Heart right ventricle (tissue), 16 donors: ENCODE data around the gene AHNAK2. TPM values are rescaled to one million over a fixed set of nuclear protein-coding genes. Genes with fewer than 3 reads are reported as not detected.

Experiments used
- ATAC-seq, 8 donors: fragments of 200-7000 bp; cut with Tn5 transposase; one replicate each; pipeline ENCODE4 v1.9.1; 2020; ENCODE audit warnings: mild to moderate bottlenecking in 8 of 8, moderate library complexity in 8 of 8, moderate number of reproducible peaks in 1 of 8
- DNase-seq, 2 donors: peaks; one replicate each; pipeline ENCODE4 v3.0.0-alpha.2; 2020
- H3K27ac ChIP-seq, 10 donors: fragments of 200-600 bp; sonication (generic) in 2 of 10; one replicate each; pipeline versions ENCODE4 v1.5.0 to v1.8.0; 2020 to 2022; ENCODE audit warnings: mild to moderate bottlenecking in 3 of 10
- H3K27me3 ChIP-seq, 7 donors: fragments of 200-600 bp; one replicate each; pipeline ENCODE4 v1.8.0; 2021 to 2022; ENCODE audit warnings: mild to moderate bottlenecking in 2 of 7
- H3K36me3 ChIP-seq, 9 donors: fragments of 200-600 bp; sonication (generic) in 1 of 9; one replicate each; pipeline versions ENCODE4 v1.5.0 to v1.8.0; 2020 to 2022; ENCODE audit warnings: mild to moderate bottlenecking in 2 of 9
- H3K4me1 ChIP-seq, 9 donors: fragments of 200-600 bp; sonication (generic) in 1 of 9; one replicate each; pipeline versions ENCODE4 v1.5.0 to v1.8.0; 2020 to 2022; ENCODE audit warnings: mild to moderate bottlenecking in 4 of 9
- H3K4me3 ChIP-seq, 10 donors: fragments of 200-600 bp; sonication (generic) in 2 of 10; one replicate each; pipeline versions ENCODE4 v1.5.0 to v1.8.0; 2020 to 2022; ENCODE audit warnings: mild to moderate bottlenecking in 7 of 10, moderate library complexity in 2 of 10
- H3K9me3 ChIP-seq, 11 donors: fragments of 200-600 bp in 10 of 11; sonication (generic) in 2 of 11; one replicate each; pipeline versions ENCODE4 v1.5.0 to v1.8.0; 2013 to 2022; ENCODE audit warnings: mild to moderate bottlenecking in 2 of 11, control low read depth in 1 of 11, moderate library complexity in 1 of 11
- CTCF ChIP-seq, 9 donors: fragments of 200-600 bp; sonication (generic) in 2 of 9; IDR thresholded peaks; one replicate each; pipeline versions ENCODE4 v1.5.0 to v1.8.0; 2021 to 2022; ENCODE audit warnings: antibody characterized with exemption in 9 of 9, mild to moderate bottlenecking in 5 of 9, moderate library complexity in 1 of 9
- WGBS, 2 donors: extraction: QIAGEN DNeasy Blood & Tissue Kit; methylation state at CpG; one replicate each; pipeline ENCODE4 v1.1.7; 2013; ENCODE audit warnings: inconsistent platforms in 1 of 2; 5-methylcytosine and 5-hydroxymethylcytosine counted together
- intact Hi-C, 10 donors: fragments of 100-400 bp; cut with DNase I; formaldehyde crosslinking; loops; one replicate each; pipeline versions ENCODE4 v1.11.1 to v1.14.2; 2022
- polyA plus RNA-seq, 2 donors: library from polyadenylated mRNA; stranded (reverse); fragments of 200-250 nt; gene quantifications; one replicate each; pipeline ENCODE4 v1.2.3, GENCODE V29; 2013
- total RNA-seq, 10 donors: library from RNA; stranded (reverse); fragmentation: NEBNext Ultra II Directional in 3 of 10; extraction: Animal tissue kit (Norgen Biotek cat#: 25700) in 3 of 10; gene quantifications; one replicate each; pipeline versions ENCODE4 v1.2.1 to v1.2.4, GENCODE V29; 2021 to 2023
- donor health status: Arrhythmogenic right ventricular cardiomyopathy.
- donor health status: ischemic (EF 13 %, LVEDD 7.1; RV severe dilation, severe dysfunction).
- donor health status: healthy with polysubstance abuse.
- donor health status: DM: no; HTN: yes; CAD: no.
- donor health status: DM: no; HTN: no; CAD: no.
- donor health status: ischemic (EF 25% LVEDD 6.9; RV normal size, moderate dysfunction).
- donor health status: ischemic (EF 25% LVEDD 5.7; RV mildly dilated, moderate dysfunction).
- donor health status: healthy.
- donor health status: DM: yes; HTN: yes; CAD: no.
- donor health status: Ischemic cardiomyopathy.
- donor health status: ischemic (EF 35%, LVEDD 5.7; RV mildly dilated, moderate dysfunction).
- donor health status: nonischemic (EF 11% LVEDD 7.7; RV severe dilation, severe dysfunction).
- donor health status: DM: yes; HTN: yes; CAD: no.
- donor health status: PGD.
- donor health status: ischemic (EF 29% LVEDD 5.4; RV normal size, mild dysfunction).
- donor health status: nonischemic (EF 23%, LVEDD 6.1; RV moderate dilation, normal function).

Gene AHNAK2
- total and polyA plus RNA-seq, 12 donors: 1.1 to 29.5 (median 3.1) TPM

- WGBS, 2 donors: 83 to 89% methylated on average over 10 of the region's 10 CpGs
- ATAC-seq: no peak
These were observed 47.5 kb downstream of the AHNAK2 start for GRCh38 chr14:104930526-104931303.

GRCh38 chr14:104929268-104930230 is 48.6 kb downstream of the AHNAK2 start:
- WGBS, 2 donors: 87 to 89% methylated on average over 15 of the region's 15 CpGs
- no peak for TF ChIP-seq CTCF (IDR thresholded peaks at IDR 0.05)
- Histone ChIP-seq H3K27me3 (peaks cover 0 to 37% (median 13%) of the 10 kb centered on the region in 7 donors), H3K36me3 (no peaks in the 10 kb centered on the region), H3K27ac (no peak overlapping the region), H3K9me3 (peaks cover 0 to under 1% (median 0%) of the 10 kb centered on the region in 11 donors), H3K4me3 (no peak overlapping the region), H3K4me1 (peaks cover 6 to 40% (median 14%) of the 10 kb centered on the region in 9 donors)
- DNase-seq: no peak
- ATAC-seq: no peak
- intact Hi-C loops: loop anchor here in 1 of 10 donors (5.0 kb wide), 1 partner anchor 38 kb away; no protein-coding TSS in a partner anchor

More at GRCh38 chr14:104930526-104931303, 47.5 kb downstream of the AHNAK2 start:
- intact Hi-C loops: loop anchor here in 1 of 10 donors (5.0 kb wide), 1 partner anchor 37 kb away; no protein-coding TSS in a partner anchor
- Histone ChIP-seq H3K4me3 (no peak overlapping the region), H3K4me1 (peaks cover 6 to 31% (median 14%) of the 10 kb centered on the region in 9 donors), H3K9me3 (no peaks in the 10 kb centered on the region), H3K27me3 (peaks cover 0 to 44% (median 13%) of the 10 kb centered on the region in 7 donors), H3K36me3 (no peaks in the 10 kb centered on the region), H3K27ac (no peak overlapping the region)
- TF ChIP-seq CTCF (IDR thresholded peaks at IDR 0.05): no peak
- DNase-seq: no peak

GRCh38 chr14:104928391-104929133 is 49.6 kb downstream of the AHNAK2 start:
- WGBS, 2 donors: 81% methylated on average over 17 of the region's 17 CpGs
- intact Hi-C loops: no loop called here
- H3K27me3 ChIP-seq: peaks cover 0 to 30% (median 13%) of the 10 kb centered on the region in 7 donors

More at GRCh38 chr14:104928391-104929133, 49.6 kb downstream of the AHNAK2 start:
- peaks cover 0 to 9% (median 0%) of the 10 kb centered on the region in 11 donors for H3K9me3 ChIP-seq
- no peak overlapping the region for H3K27ac ChIP-seq
- peaks cover 6 to 40% (median 13%) of the 10 kb centered on the region in 9 donors for H3K4me1 ChIP-seq
- H3K36me3 ChIP-seq: no peaks in the 10 kb centered on the region
- H3K4me3 ChIP-seq: no peak overlapping the region
- ATAC-seq: no peak
- no peak for TF ChIP-seq CTCF (IDR thresholded peaks at IDR 0.05)
- no peak for DNase-seq
